AG04450 (cell line): ENCODE data around the gene TFB2M. TPM values are rescaled to one million over a fixed set of nuclear protein-coding genes. Genes with fewer than 3 reads are reported as not detected.

Source experiments
- CTCF ChIA-PET: fragments of 300-600, 350-600 bp; formaldehyde crosslinking; extraction: SDS; loops from one replicate; lab custom pipeline; 2022; ENCODE audit warnings: antibody characterized with exemption, inconsistent platforms; lab: Charles Lee
- POLR2A ChIA-PET: fragments of 350-600 bp; formaldehyde crosslinking; extraction: SDS; loops from one replicate; lab custom pipeline; 2021; ENCODE audit warnings: antibody characterized with exemption, inconsistent platforms; lab: Yijun Ruan, JAX
- DNase-seq: peaks from one replicate; pipeline ENCODE4 v3.0.0-alpha.2; 2011; ENCODE audit warnings: low read depth, low spot score
- H3K27ac ChIP-seq: one replicate; pipeline ENCODE4 v1.5.1; 2012; ENCODE audit warnings: low read depth, low read length, control low read depth
- H3K27me3 ChIP-seq: one replicate; pipeline ENCODE4 v1.6.0; 2012; ENCODE audit warnings: low read length; ENCODE audit not compliant: control insufficient read depth, insufficient read depth
- H3K4me3 ChIP-seq: 2 replicates; pipeline ENCODE4 v1.5.1; 2011; ENCODE audit warnings: mild to moderate bottlenecking, low read depth, low read length, control low read depth
- H3K9me3 ChIP-seq: 2 replicates; pipeline ENCODE4 v1.5.1; 2012; ENCODE audit warnings: low read length; ENCODE audit not compliant: control insufficient read depth, insufficient read depth
- polyA plus RNA-seq: library from polyadenylated mRNA; depleted of rRNA; stranded (reverse); fragments of >200 nt; gene quantifications from 2 replicates; pipeline ENCODE4 v1.2.3, GENCODE V29; 2011
- TF ChIP-seq, protein P1 (sequence below): IDR thresholded peaks from 2 replicates; pipeline ENCODE4 v1.5.1; 2011; ENCODE audit warnings: low read depth, low read length, control low read depth, inconsistent platforms

The TFB2M gene
- polyA plus RNA-seq, 1 experiment: 23.2 TPM

DNA sequence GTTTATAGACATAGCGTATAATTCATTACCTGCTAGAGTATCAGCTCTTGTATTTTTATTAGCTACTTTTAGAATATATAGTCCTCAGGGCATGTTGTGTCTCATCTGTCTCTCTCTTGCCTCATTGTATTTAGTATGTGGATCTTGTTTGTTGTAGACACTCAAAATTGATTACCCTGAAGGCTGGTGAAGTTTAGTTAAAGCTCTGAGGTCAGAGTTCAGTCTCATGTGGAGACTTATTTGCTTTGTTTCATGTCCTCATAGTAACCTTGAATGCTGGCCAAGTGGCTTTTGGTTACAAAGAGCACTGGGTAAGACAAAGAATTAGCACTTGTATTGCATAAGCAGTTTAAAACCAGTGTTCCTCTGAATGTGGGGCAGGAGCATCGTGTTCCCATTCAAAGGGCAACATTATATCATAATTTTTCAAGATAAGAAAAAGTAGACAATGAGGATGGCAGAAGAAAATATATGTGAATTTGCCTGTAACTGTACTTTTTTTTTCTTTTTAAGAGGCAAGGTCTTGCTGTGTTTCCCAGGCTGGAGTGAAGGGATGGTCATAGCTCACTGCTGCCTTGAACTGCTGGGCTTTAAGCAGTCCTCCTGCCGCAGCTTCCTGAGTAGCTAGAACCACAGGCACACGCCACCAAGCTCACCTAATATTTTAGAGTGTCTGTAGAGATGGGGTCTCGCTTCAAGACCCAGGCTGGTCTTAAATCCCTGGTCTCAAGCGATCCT lies 17.6 kb upstream of the TFB2M start:
- H3K27me3 ChIP-seq: no peaks in the 10 kb centered on the region
- ChIA-PET CTCF (no interaction called here), POLR2A (no interaction called here)
- no peak overlapping the region for H3K27ac ChIP-seq
- no peaks in the 10 kb centered on the region for H3K9me3 ChIP-seq
- no peak overlapping the region for H3K4me3 ChIP-seq
- DNase-seq: no peak
- TF ChIP-seq, protein P1, sequence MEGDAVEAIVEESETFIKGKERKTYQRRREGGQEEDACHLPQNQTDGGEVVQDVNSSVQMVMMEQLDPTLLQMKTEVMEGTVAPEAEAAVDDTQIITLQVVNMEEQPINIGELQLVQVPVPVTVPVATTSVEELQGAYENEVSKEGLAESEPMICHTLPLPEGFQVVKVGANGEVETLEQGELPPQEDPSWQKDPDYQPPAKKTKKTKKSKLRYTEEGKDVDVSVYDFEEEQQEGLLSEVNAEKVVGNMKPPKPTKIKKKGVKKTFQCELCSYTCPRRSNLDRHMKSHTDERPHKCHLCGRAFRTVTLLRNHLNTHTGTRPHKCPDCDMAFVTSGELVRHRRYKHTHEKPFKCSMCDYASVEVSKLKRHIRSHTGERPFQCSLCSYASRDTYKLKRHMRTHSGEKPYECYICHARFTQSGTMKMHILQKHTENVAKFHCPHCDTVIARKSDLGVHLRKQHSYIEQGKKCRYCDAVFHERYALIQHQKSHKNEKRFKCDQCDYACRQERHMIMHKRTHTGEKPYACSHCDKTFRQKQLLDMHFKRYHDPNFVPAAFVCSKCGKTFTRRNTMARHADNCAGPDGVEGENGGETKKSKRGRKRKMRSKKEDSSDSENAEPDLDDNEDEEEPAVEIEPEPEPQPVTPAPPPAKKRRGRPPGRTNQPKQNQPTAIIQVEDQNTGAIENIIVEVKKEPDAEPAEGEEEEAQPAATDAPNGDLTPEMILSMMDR: no peak

DNA sequence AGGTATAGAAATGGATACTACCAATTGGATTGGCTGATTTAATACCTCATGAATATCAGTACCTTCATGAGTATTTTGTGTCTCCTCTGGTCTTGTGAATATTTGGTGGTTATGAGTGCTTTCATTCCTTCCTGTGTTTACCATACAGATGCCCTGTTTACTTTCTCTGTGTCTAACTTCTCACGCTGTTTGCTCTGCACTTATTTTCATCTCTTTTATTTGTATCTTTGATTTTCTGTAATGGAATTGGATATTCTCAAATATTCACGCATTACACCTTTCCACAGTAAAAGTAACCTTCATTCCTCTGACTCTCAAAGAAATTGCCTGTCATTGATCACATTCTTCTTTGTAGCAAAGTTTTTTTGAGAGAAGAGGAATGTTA lies 17.0 kb upstream of the TFB2M start:
- no peaks in the 10 kb centered on the region for H3K9me3 ChIP-seq
- no peak for DNase-seq
- TF ChIP-seq, protein P1: no peak
- no peak overlapping the region for H3K4me3 ChIP-seq
- no peak overlapping the region for H3K27ac ChIP-seq
- ChIA-PET CTCF (no interaction called here), POLR2A (no interaction called here)
- no peaks in the 10 kb centered on the region for H3K27me3 ChIP-seq

DNA sequence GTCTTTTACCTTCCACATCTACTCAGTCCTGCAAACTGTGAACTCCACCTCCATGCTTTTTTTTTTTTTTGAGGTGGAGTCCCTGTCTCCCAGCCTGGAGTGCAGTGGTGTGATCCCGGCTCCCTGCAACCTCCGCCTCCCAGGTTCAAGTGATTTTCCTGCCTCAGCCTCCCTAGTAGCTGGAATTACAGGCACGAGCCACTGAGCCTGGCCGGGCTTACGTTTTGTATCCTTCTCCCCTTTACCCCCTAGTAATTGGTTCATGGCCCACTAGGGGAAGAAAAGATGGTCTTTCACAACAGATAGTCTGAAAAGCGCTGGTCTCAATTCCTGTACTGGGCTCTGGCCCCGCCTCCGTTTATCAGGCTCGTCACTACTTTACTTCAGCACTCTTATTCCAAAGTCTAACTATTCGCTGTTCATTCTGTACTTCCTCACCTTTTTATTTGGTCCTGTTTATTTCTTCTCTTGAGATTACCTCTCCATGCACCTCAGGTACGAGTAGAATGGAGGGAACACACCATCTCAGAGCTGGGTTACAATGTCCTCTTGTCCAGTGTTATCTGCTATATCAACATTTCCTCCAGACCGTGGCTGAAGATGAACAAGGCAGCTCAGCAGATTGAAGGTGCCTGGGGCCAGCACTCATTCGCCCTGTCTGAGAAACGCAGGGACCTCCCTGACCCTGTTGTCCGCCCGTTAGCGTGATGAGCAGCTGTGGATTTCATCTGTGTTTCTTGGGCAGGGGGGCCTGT lies 16.4 kb upstream of the TFB2M start:
- POLR2A ChIA-PET: interaction anchor here (0.7 kb wide), 1 partner anchor 1508 kb away, joined by 3 read pairs; no protein-coding TSS in a partner anchor

DNA sequence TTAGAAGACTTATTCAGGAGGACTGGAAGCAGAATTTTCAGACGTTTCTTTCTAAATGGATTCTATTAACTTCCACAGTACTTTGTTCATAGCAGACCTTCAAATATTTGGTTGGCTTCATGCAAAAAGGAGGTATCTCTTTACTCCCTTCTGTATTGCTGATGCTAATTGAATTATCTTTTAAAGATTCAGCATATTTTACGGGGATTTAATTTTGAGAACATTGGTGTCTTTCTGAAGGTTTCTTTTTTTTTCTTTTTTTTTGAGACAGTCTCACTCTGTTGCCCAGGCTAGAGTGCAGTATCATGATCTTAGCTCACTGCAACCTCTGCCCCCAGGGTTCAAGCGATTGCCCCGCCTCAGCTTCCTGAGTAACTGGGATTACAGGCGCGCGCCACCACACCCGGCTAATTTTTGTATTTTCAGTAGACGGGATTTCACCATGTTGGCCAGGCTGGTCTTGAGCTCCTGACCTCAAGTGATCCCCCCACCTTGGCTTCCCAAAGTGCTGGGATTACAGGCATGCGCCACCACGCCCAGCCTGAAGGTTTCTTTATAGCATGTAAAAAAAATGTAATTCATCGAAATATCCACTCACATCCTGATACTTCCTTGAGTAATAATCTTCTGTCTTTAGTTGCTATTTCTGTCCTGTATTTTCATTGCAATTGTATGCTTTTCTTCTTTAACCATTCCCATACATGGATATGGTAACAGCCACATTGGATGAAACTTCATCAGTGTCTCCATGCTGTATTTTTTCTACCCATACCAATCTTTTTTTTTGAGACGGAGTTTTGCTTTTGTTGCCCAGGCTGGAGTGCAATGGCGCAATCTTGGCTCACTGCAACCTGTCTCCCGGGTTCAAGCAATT lies 14.7 kb upstream of the TFB2M start:
- TF ChIP-seq, protein P1: no peak
- H3K4me3 ChIP-seq: no peak overlapping the region
- no peak overlapping the region for H3K27ac ChIP-seq
- POLR2A ChIA-PET: no interaction called here
- CTCF ChIA-PET: no interaction called here
- no peak for DNase-seq
- no peaks in the 10 kb centered on the region for H3K27me3 ChIP-seq
- no peaks in the 10 kb centered on the region for H3K9me3 ChIP-seq

More for the DNA sequence above, 16.4 kb upstream of the TFB2M start:
- no peak for DNase-seq
- Histone ChIP-seq H3K27ac (no peak overlapping the region), H3K9me3 (no peaks in the 10 kb centered on the region), H3K27me3 (no peaks in the 10 kb centered on the region), H3K4me3 (no peak overlapping the region)
- TF ChIP-seq, protein P1: no peak
- CTCF ChIA-PET: interaction anchor here (0.6 kb wide), 1 partner anchor 11 kb away, joined by 3 read pairs; no protein-coding TSS in a partner anchor
